Bone marrow (tissue), 2 donors: ENCODE measurements around the gene ZBTB40.

Experiments
- DNase-seq, 2 donors: peaks; one replicate each; lab custom pipeline; 2025; lab: John Stamatoyannopoulos, UW

The ZBTB40 gene

GRCh38 chr1:22465671-22466070 lies 14.0 kb downstream of the ZBTB40 start:
- no peak for DNase-seq

GRCh38 chr1:22470227-22470626 lies 18.6 kb downstream of the ZBTB40 start:
- no peak for DNase-seq

- no peak for DNase-seq
Measured at GRCh38 chr1:22471078-22471477, 19.4 kb downstream of the ZBTB40 start.

- no peak for DNase-seq
Measured at GRCh38 chr1:22471610-22472009, 20.0 kb downstream of the ZBTB40 start.

GRCh38 chr1:22472596-22472995 lies 20.9 kb downstream of the ZBTB40 start:
- no peak for DNase-seq

- DNase-seq = no peak
Measured at GRCh38 chr1:22473952-22474351, 22.3 kb downstream of the ZBTB40 start.

- DNase-seq = no peak
Measured at GRCh38 chr1:22476566-22476965, 24.9 kb downstream of the ZBTB40 start.

GRCh38 chr1:22483121-22483520 lies 31.5 kb downstream of the ZBTB40 start:
- no peak for DNase-seq

- DNase-seq = no peak
Measured at GRCh38 chr1:22484706-22485345, 33.2 kb downstream of the ZBTB40 start.

- DNase-seq = no peak
Measured at GRCh38 chr1:22485431-22485830, 33.8 kb downstream of the ZBTB40 start.

- DNase-seq = no peak
Measured at GRCh38 chr1:22487781-22488180, 36.1 kb downstream of the ZBTB40 start.

- DNase-seq = no peak
Measured at GRCh38 chr1:22488319-22488718, 36.7 kb downstream of the ZBTB40 start.

- DNase-seq = no peak
Measured at GRCh38 chr1:22489278-22489677, 37.6 kb downstream of the ZBTB40 start.

- no peak for DNase-seq
Measured at GRCh38 chr1:22489823-22490222, 38.2 kb downstream of the ZBTB40 start.

GRCh38 chr1:22490309-22490708 lies 38.7 kb downstream of the ZBTB40 start:
- DNase-seq = no peak

- DNase-seq = no peak
Measured at GRCh38 chr1:22491995-22492715, 40.5 kb downstream of the ZBTB40 start.

GRCh38 chr1:22494144-22494543 lies 42.5 kb downstream of the ZBTB40 start:
- DNase-seq = no peak

- no peak for DNase-seq
Measured at GRCh38 chr1:22494943-22495579, 43.4 kb downstream of the ZBTB40 start.

GRCh38 chr1:22496536-22497160 lies 45.0 kb downstream of the ZBTB40 start:
- no peak for DNase-seq

GRCh38 chr1:22498463-22498862 lies 46.8 kb downstream of the ZBTB40 start:
- DNase-seq = no peak

GRCh38 chr1:22500058-22500457 lies 48.4 kb downstream of the ZBTB40 start:
- DNase-seq = no peak

GRCh38 chr1:22500471-22500870 lies 48.8 kb downstream of the ZBTB40 start:
- no peak for DNase-seq

- DNase-seq = no peak
Measured at GRCh38 chr1:22502202-22502601, 50.6 kb downstream of the ZBTB40 start.
